GM10266 (cell line): Measurements from ENCODE around the gene ZNF275.
"Not testable (repeated sequence)": the region's sequence is repeated elsewhere in the genome, so short reads cannot be mapped to it uniquely, and the experiment has no call there.

Source experiments
- DNase-seq: peaks from one replicate; pipeline ENCODE4 v3.0.0; 2012; ENCODE audit errors: extremely low spot score
- CTCF ChIP-seq: IDR thresholded peaks from 2 replicates; pipeline ENCODE4 v1.5.1; 2012; ENCODE audit warnings: mild to moderate bottlenecking, low read depth; ENCODE audit not compliant: control insufficient read depth, insufficient read depth; ENCODE audit errors: missing control alignments

ZNF275 gene

DNA sequence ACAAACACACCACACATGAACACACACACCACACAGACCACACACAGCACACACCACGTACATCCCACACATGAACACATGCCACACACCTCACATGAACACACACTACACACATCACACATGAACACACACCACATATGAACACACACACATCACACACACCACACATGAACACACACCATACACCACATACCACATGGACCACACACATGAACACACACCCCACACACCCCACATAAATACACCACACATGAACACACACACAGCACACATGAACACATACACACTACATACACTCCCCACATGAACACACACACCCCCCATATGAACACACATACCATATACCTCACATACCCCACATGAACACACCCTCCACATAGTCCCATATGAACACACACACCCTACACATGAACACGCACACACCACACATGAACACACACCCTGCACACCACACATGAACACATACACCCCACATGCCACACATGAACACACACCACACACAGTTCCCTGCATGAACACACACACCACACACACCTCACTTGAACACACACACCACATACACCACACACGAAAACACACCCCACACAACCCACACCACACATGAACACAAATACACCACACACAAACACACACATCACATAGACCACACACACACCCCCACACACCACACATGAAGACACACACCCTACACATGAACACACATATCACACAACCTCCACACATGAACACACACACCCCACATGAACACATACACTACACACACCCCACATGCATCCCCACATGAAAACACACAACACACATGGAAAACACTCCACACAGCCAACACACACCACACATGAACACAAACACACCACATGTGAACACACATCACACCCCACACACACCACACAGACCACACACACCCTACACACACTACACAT is 48.9 kb downstream of the ZNF275 start:
- no peak for TF ChIP-seq CTCF
- no peak for DNase-seq

DNA sequence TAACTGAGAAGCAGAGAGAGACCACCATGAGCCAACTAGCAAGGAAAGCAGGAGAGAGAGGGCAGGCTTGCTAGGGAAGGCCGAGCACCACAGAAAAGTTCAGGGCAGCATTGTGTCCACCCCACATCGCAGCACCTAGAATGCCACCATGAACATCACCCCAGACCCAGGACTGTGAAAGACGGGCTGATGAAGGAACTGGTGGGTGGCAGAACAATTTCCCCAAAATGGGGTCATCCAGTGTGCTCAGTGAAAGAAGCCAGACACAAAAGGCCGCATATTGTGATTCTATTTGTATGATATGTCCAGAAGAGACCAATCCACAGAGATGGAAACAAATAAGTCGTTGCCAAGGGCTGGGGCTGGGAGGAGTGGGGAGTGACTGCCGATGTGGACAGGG is 50.4 kb downstream of the ZNF275 start:
- no peak for DNase-seq
- TF ChIP-seq CTCF = no peak

DNA sequence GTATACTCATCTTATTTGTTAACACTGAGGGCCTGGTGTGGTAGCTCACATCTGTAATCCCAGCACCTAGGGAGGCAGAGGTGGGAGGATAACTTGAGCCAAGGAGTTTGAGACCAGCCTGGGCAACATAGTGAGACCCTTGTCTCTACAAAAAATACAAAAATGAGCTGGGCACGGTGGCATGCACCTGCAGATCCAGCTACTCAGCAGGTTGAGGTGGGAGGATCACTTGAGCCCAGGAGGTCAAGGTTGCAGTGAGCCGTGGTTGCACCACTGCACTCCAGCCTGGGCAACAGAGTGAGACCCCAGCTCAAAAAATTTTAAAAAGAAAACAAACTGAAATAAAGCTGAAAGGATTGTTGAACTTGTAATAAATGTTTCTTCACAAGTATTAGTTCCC is 51.0 kb downstream of the ZNF275 start:
- not testable (repeated sequence) for DNase-seq

GRCh38 chrX:153386097-153386496 is 52.1 kb downstream of the ZNF275 start:
- TF ChIP-seq CTCF = no peak

GRCh38 chrX:153387345-153387744 is 53.4 kb downstream of the ZNF275 start:
- no peak for TF ChIP-seq CTCF

More at GRCh38 chrX:153386097-153386496, 52.1 kb downstream of the ZNF275 start:
- no peak for DNase-seq

DNA sequence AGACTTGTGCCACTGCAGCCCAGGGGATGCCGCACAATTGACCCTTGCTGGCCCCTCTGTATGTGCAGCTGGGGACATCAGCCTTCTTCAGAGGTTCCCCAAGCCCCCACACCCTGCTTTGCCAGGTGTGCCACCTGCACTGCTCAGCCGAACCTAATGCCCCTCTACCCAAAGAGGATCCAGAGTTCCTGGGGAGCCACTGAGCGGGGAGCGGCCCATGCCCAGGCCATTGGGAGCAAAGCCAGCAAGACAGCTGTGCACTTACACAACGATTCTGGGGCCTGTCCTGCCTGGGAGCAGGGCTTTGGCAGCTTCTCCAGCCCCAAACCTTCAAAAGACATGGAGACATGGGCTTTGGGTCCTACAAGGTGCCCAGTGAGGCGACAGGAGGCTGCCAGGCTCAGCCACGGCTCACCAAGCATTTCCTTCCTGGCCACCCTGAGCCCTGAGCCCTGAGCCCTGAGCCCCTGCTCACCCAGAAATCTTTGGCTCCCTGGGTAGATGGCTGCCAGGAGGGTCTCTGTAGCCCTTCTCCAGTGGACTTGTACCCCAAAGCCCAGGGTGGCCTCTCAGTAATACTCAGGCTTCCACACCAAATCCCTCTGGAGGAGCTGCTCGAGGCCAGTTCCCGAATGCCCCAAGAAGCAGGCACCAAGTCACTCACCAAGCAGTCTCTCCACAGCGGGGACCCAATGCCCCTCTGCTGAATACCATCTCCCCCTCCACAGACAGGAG is 54.2 kb downstream of the ZNF275 start:
- no peak for DNase-seq
- TF ChIP-seq CTCF = no peak

More at GRCh38 chrX:153387345-153387744, 53.4 kb downstream of the ZNF275 start:
- no peak for DNase-seq

GRCh38 chrX:153388722-153389459 is 54.9 kb downstream of the ZNF275 start:
- no peak for DNase-seq
- TF ChIP-seq CTCF = no peak

GRCh38 chrX:153389460-153389768 is 55.5 kb downstream of the ZNF275 start:
- not testable (repeated sequence) for DNase-seq
